ENCODE measurements around the gene RAD50. TPM values are rescaled to one million over a fixed set of nuclear protein-coding genes. Genes with fewer than 3 reads are reported as not detected.
"Not testable (repeated sequence)": the region's sequence is repeated elsewhere in the genome, so short reads cannot be mapped to it uniquely, and the experiment has no call there.

Gene RAD50
- 10 to 100 TPM; 49.7 to 50.7 TPM for total RNA-seq
- 25.1 TPM for polyA plus RNA-seq (2013, experiment 1 of 2)
- 29.1 TPM for polyA plus RNA-seq (2013, experiment 2 of 2)
- long read RNA-seq, experiment 1, partial matches to known transcripts = 11 of 21 reads
- long read RNA-seq, experiment 1, other reads (novel, unspliced or antisense) = 10 of 21 reads
- long read RNA-seq, experiment 2, full-length matches to known transcripts = 52 of 85 reads
- long read RNA-seq, experiment 2, partial matches to known transcripts = 15 of 85 reads
- long read RNA-seq, experiment 2, other reads (novel, unspliced or antisense) = 18 of 85 reads
- long read RNA-seq, experiment 3, partial matches to known transcripts = 268 of 285 reads
- long read RNA-seq, experiment 3, other reads (novel, unspliced or antisense) = 17 of 285 reads
- long read RNA-seq, experiment 4, full-length matches to known transcripts = 1 of 35 reads
- long read RNA-seq, experiment 4, partial matches to known transcripts = 29 of 35 reads
- long read RNA-seq, experiment 4, other reads (novel, unspliced or antisense) = 5 of 35 reads

DNA sequence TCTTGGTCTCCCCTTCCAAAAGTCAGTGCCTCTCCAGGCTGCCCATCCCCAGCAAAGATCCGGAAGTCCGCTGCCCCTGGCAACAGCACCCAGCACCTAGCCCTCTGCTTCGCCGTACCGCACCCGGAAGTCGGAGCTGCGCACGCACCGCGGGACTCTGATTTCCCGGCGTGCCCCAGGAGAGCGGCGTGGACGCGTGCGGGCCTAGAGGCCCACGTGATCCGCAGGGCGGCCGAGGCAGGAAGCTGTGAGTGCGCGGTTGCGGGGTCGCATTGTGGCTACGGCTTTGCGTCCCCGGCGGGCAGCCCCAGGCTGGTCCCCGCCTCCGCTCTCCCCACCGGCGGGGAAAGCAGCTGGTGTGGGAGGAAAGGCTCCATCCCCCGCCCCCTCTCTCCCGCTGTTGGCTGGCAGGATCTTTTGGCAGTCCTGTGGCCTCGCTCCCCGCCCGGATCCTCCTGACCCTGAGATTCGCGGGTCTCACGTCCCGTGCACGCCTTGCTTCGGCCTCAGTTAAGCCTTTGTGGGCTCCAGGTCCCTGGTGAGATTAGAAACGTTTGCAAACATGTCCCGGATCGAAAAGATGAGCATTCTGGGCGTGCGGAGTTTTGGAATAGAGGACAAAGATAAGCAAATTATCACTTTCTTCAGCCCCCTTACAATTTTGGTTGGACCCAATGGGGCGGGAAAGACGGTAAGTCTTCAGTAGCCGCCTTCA, at the start of gene RAD50:
Gene RAD50 (plus strand): TSS at position 215 of the 715 bp plus-strand sequence. CDS start 348 bp downstream, at position 563.
- peak within 1 kb of the TSS; percentile 92 for H3K4me3 Mint-ChIP-seq
- H3K27ac Mint-ChIP-seq = peak within 1 kb of the TSS; percentile 93
- TF ChIP-seq, protein P1, sequence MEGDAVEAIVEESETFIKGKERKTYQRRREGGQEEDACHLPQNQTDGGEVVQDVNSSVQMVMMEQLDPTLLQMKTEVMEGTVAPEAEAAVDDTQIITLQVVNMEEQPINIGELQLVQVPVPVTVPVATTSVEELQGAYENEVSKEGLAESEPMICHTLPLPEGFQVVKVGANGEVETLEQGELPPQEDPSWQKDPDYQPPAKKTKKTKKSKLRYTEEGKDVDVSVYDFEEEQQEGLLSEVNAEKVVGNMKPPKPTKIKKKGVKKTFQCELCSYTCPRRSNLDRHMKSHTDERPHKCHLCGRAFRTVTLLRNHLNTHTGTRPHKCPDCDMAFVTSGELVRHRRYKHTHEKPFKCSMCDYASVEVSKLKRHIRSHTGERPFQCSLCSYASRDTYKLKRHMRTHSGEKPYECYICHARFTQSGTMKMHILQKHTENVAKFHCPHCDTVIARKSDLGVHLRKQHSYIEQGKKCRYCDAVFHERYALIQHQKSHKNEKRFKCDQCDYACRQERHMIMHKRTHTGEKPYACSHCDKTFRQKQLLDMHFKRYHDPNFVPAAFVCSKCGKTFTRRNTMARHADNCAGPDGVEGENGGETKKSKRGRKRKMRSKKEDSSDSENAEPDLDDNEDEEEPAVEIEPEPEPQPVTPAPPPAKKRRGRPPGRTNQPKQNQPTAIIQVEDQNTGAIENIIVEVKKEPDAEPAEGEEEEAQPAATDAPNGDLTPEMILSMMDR (conservative IDR thresholded peaks at IDR 0.05) = no peak
- DNase-seq = peak; percentile 96
- H3K9me3 Mint-ChIP-seq = no peaks in the 10 kb centered on the region
- Histone ChIP-seq H3K4me1 (ENCODE audit: control insufficient read depth, insufficient read depth, low read length) (no peaks in the 10 kb centered on the region), H3K9me3 (ENCODE audit: control insufficient read depth, low read length) (no peaks in the 10 kb centered on the region), H3K9ac (ENCODE audit: extremely low read depth, low read length, poor library complexity, severe bottlenecking) (peak within 1 kb of the TSS; percentile 58), H3K36me3 (ENCODE audit: control insufficient read depth, insufficient read depth, low read length) (peaks cover 25% of the 10 kb centered on the region), H3K27me3 (ENCODE audit: control insufficient read depth, insufficient read depth, low read length, poor library complexity, severe bottlenecking) (no peaks in the 10 kb centered on the region), H3K4me3 (ENCODE audit: low read length) (peak within 1 kb of the TSS; percentile 92), H3K27ac (ENCODE audit: low read depth, low read length) (peak within 1 kb of the TSS; percentile 54)
- H3K4me1 Mint-ChIP-seq = peaks cover 5% of the 10 kb centered on the region
- H3K36me3 Mint-ChIP-seq (ENCODE audit: low read depth) = peaks cover 5% of the 10 kb centered on the region
- WGBS, 2 experiments (ENCODE audit: insufficient coverage in 1 of 2, insufficient read length in 1 of 2) = 0 to 1% methylated on average over 14 to 53 of the region's 53 CpGs
- no peaks in the 10 kb centered on the region for H3K27me3 Mint-ChIP-seq (ENCODE audit: insufficient read depth)

DNA sequence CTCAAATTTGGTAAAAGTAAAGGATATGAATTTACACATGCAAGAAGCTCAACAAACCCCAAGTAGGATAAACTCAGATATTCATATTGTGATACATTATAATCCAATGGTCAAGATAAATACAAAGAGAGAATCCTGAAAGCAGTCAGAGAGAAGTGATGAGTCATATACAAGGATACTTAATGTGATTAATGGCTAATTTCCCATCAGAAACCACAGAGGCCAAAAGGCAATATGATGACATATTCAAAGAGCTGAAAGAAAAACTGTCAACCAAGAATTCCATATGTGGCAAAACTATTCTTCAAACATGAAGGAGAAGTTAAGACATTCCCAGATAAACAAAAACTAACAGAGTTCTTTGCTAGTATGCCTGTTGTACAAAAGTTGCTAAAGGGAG, 46.7 kb upstream of the RAD50 start:
- Mint-ChIP-seq H3K36me3 (ENCODE audit: low read depth) (no peaks in the 10 kb centered on the region), H3K27ac (no peak overlapping the region), H3K27me3 (ENCODE audit: insufficient read depth) (no peaks in the 10 kb centered on the region), H3K9me3 (peaks cover 28% of the 10 kb centered on the region), H3K4me1 (peaks cover 8% of the 10 kb centered on the region), H3K4me3 (no peak overlapping the region)
- H3K9me3 ChIP-seq (ENCODE audit: control insufficient read depth, low read length) = peaks cover 17% of the 10 kb centered on the region
- H3K9ac ChIP-seq (ENCODE audit: extremely low read depth, low read length, poor library complexity, severe bottlenecking) = no peak overlapping the region
- no peak overlapping the region for H3K4me3 ChIP-seq (ENCODE audit: low read length)
- H3K4me1 ChIP-seq (ENCODE audit: control insufficient read depth, insufficient read depth, low read length) = no peaks in the 10 kb centered on the region
- DNase-seq = no peak
- no peak overlapping the region for H3K27ac ChIP-seq (ENCODE audit: low read depth, low read length)
- TF ChIP-seq, protein P1 (conservative IDR thresholded peaks at IDR 0.05) = no peak
- H3K27me3 ChIP-seq (ENCODE audit: control insufficient read depth, insufficient read depth, low read length, poor library complexity, severe bottlenecking) = no peaks in the 10 kb centered on the region
- no peaks in the 10 kb centered on the region for H3K36me3 ChIP-seq (ENCODE audit: control insufficient read depth, insufficient read depth, low read length)

DNA sequence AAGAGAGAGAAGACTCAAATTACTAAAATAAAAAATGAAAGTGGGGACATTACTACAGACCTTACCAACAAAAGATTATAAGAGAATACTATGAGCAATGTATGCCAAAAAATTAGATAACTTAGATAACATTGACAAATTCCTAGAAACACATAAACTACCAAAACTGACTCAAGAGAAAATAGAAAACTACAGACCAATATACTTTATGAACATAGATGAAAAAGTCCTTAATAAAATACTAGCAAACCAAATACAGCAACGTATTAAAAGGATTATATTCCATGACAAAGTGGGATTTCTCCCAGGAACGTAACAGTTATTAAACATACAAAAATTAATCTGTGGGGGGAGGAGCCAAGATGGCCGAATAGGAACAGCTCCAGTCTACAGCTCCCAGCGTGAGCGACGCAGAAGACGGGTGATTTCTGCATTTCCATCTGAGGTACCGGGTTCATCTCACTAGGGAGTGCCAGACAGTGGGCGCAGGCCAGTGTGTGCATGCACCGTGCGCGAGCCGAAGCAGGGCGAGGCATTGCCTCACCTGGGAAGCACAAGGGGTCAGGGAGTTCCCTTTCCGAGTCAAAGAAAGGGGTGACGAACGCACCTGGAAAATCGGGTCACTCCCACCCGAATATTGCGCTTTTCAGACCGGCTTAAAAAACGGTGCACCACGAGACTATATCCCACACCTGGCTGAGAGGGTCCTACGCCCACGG, 43.0 kb upstream of the RAD50 start:
- not testable (repeated sequence) for DNase-seq; H3K27ac Mint-ChIP-seq; H3K4me3 ChIP-seq (ENCODE audit: low read length); H3K27ac ChIP-seq (ENCODE audit: low read depth, low read length); H3K4me1 ChIP-seq (ENCODE audit: control insufficient read depth, insufficient read depth, low read length); H3K36me3 Mint-ChIP-seq (ENCODE audit: low read depth); H3K27me3 ChIP-seq (ENCODE audit: control insufficient read depth, insufficient read depth, low read length, poor library complexity, severe bottlenecking); H3K27me3 Mint-ChIP-seq (ENCODE audit: insufficient read depth); H3K4me1 Mint-ChIP-seq; H3K36me3 ChIP-seq (ENCODE audit: control insufficient read depth, insufficient read depth, low read length); H3K9ac ChIP-seq (ENCODE audit: extremely low read depth, low read length, poor library complexity, severe bottlenecking); H3K4me3 Mint-ChIP-seq
- H3K9me3 Mint-ChIP-seq = peaks cover 28% of the 10 kb centered on the region
- H3K9me3 ChIP-seq (ENCODE audit: control insufficient read depth, low read length) = peaks cover 17% of the 10 kb centered on the region
- 83% methylated on average over 20 of the region's 25 CpGs; no CpG with 5 or more reads in 1 of the 2 experiments for WGBS, 2 experiments (ENCODE audit: insufficient coverage in 1 of 2, insufficient read length in 1 of 2)

DNA sequence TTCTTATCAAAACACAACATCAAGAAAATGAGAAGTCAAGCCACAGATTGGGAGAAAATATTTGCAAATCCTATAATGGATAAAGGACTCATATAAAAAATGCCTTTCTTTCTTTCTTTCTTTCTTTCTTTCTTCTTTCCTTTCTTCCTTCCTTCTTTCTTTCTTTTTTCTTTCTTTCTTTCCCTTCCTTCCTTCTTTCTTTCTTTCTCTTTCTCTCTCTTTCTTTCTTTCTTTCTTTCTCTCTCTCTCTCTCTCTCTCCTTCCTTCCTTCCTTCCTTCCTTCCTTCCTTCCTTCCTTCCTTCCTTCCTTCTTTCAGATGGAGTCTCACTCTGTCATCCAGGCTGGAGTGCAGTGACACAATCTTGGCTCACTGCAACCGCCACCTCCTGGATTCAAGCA, 34.7 kb upstream of the RAD50 start:
- not testable (repeated sequence) for H3K4me1 Mint-ChIP-seq; H3K27me3 ChIP-seq (ENCODE audit: control insufficient read depth, insufficient read depth, low read length, poor library complexity, severe bottlenecking); H3K36me3 Mint-ChIP-seq (ENCODE audit: low read depth); H3K9ac ChIP-seq (ENCODE audit: extremely low read depth, low read length, poor library complexity, severe bottlenecking); H3K36me3 ChIP-seq (ENCODE audit: control insufficient read depth, insufficient read depth, low read length); H3K27me3 Mint-ChIP-seq (ENCODE audit: insufficient read depth); H3K4me1 ChIP-seq (ENCODE audit: control insufficient read depth, insufficient read depth, low read length); H3K4me3 ChIP-seq (ENCODE audit: low read length); H3K4me3 Mint-ChIP-seq; DNase-seq; H3K27ac ChIP-seq (ENCODE audit: low read depth, low read length); H3K9me3 ChIP-seq (ENCODE audit: control insufficient read depth, low read length); H3K27ac Mint-ChIP-seq
- 86 to 90% methylated on average over 1 of the region's 1 CpG for WGBS, 2 experiments (ENCODE audit: insufficient coverage in 1 of 2, insufficient read length in 1 of 2)
- peaks cover 16% of the 10 kb centered on the region for H3K9me3 Mint-ChIP-seq

DNA sequence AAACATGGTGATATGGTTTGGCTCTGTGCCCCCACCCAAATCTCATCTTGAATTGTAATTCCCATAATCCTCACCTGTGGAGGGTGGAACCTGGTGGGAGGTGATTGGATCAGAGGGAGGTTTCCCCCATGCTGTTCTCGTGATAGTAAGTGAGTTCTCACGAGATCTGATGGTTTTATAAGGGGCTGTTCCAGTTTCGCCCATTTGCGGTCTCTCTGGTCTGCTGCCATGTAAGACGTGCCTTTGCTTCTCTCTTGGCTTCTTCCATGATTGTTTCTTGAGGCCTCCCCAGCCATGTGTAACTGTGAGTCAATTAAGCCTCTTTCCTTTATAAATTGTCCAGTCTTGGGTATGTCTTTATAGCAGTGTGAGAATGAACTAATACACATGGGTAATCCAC, 31.9 kb upstream of the RAD50 start:
- H3K27ac ChIP-seq (ENCODE audit: low read depth, low read length); DNase-seq; H3K4me3 Mint-ChIP-seq; H3K36me3 Mint-ChIP-seq (ENCODE audit: low read depth); H3K27me3 Mint-ChIP-seq (ENCODE audit: insufficient read depth); H3K27ac Mint-ChIP-seq; H3K9me3 ChIP-seq (ENCODE audit: control insufficient read depth, low read length); H3K4me1 Mint-ChIP-seq; H3K27me3 ChIP-seq (ENCODE audit: control insufficient read depth, insufficient read depth, low read length, poor library complexity, severe bottlenecking); H3K36me3 ChIP-seq (ENCODE audit: control insufficient read depth, insufficient read depth, low read length); H3K9ac ChIP-seq (ENCODE audit: extremely low read depth, low read length, poor library complexity, severe bottlenecking); H3K4me3 ChIP-seq (ENCODE audit: low read length); H3K4me1 ChIP-seq (ENCODE audit: control insufficient read depth, insufficient read depth, low read length): not testable (repeated sequence)
- WGBS, 2 experiments (ENCODE audit: insufficient coverage in 1 of 2, insufficient read length in 1 of 2) = 78 to 94% methylated on average over 5 of the region's 5 CpGs
- H3K9me3 Mint-ChIP-seq = peaks cover 16% of the 10 kb centered on the region
